ENCODE results near the gene STOX2.
"Not testable (repeated sequence)": the region's sequence is repeated elsewhere in the genome, so short reads cannot be mapped to it uniquely, and the experiment has no call there.

The STOX2 gene

GRCh38 chr4:183936574-183937345, 31.7 kb downstream of the STOX2 start:
- no peak for DNase-seq

GRCh38 chr4:183940864-183941263, 35.8 kb downstream of the STOX2 start:
- DNase-seq, result no peak

GRCh38 chr4:183941964-183942363, 36.9 kb downstream of the STOX2 start:
- no peak for DNase-seq

- no peak for DNase-seq
These were observed 40.6 kb downstream of the STOX2 start for GRCh38 chr4:183945741-183946140.

- DNase-seq, result no peak
These were observed 45.4 kb downstream of the STOX2 start for GRCh38 chr4:183950536-183950935.

- not testable (repeated sequence) for DNase-seq
These were observed 47.5 kb downstream of the STOX2 start for GRCh38 chr4:183952652-183953051.

- DNase-seq, result no peak
These were observed 54.4 kb downstream of the STOX2 start for GRCh38 chr4:183959319-183960045.

- DNase-seq, result no peak
These were observed 54.9 kb downstream of the STOX2 start for GRCh38 chr4:183960046-183960420.

- DNase-seq, result no peak
These were observed 55.9 kb downstream of the STOX2 start for GRCh38 chr4:183960962-183961541.

GRCh38 chr4:183961795-183962194, 56.7 kb downstream of the STOX2 start:
- DNase-seq, result no peak

GRCh38 chr4:183962419-183962818, 57.3 kb downstream of the STOX2 start:
- DNase-seq, result no peak

- no peak for DNase-seq
These were observed 61.3 kb downstream of the STOX2 start for GRCh38 chr4:183966371-183966770.

GRCh38 chr4:183967266-183967665, 62.2 kb downstream of the STOX2 start:
- no peak for DNase-seq

GRCh38 chr4:183968502-183968901, 63.4 kb downstream of the STOX2 start:
- no peak for DNase-seq

GRCh38 chr4:183968931-183969330, 63.8 kb downstream of the STOX2 start:
- no peak for DNase-seq

- no peak for DNase-seq
These were observed 64.5 kb downstream of the STOX2 start for GRCh38 chr4:183969596-183969995.

GRCh38 chr4:183971929-183972490, 66.9 kb downstream of the STOX2 start:
- DNase-seq, result no peak

GRCh38 chr4:183977707-183978106, 72.6 kb downstream of the STOX2 start:
- no peak for DNase-seq

GRCh38 chr4:183984566-183984965, 79.5 kb downstream of the STOX2 start:
- DNase-seq, result no peak

- no peak for DNase-seq
These were observed 80.7 kb downstream of the STOX2 start for GRCh38 chr4:183985786-183986185.

- DNase-seq, result no peak
These were observed 81.3 kb downstream of the STOX2 start for GRCh38 chr4:183986291-183986970.

- DNase-seq, result no peak
These were observed 82.2 kb downstream of the STOX2 start for GRCh38 chr4:183986971-183987946.

All from NCI-H2029 (cell line).